HG02938 (cell line): ENCODE results near the gene MORC1.
"Not testable (repeated sequence)": the region's sequence is repeated elsewhere in the genome, so short reads cannot be mapped to it uniquely, and the experiment has no call there.

Experiments
- ATAC-seq: cut with Tn5 transposase; IDR thresholded peaks from one replicate; pipeline ENCODE4 v1.9.1; 2021; ENCODE audit warnings: mild to moderate bottlenecking, moderate library complexity; ENCODE audit not compliant: unreplicated experiment

MORC1 gene

DNA sequence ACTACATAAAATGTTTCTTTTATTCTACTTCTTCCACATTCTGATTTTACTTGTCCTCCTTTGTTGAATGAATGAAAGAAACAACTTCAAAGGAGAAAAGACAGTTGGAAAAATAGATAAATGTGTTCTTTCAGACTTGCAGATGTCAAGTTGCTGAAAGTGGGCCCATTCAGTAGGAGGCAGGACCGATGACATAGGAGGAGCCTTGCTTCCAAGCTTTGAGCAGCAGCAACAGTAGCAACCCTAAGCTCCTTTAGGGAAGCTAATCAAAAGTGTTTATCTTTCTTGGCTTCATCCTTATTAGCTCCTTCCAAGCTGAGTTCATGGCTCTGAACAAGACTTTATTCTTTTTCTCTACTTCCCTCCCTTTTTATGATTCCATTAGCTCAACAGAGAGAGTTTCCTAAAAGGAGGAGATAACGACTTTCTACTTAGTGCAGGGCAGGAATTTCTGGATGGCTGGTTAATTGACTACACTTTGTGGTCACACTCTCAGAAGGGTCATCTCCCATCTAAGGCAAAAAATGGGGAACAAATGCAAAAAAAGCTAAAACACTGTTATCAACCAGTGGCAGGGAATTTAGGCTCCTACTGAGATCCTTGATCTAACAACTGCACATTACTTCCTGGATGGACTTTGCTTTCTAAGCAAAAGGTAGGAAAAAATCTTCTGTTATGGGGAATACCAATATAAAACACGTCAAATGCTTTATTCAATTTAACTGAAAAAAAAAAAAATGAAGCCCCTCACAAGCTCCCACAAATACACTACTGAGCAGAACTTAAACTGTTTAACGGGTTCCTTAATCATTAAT, 4.8 kb downstream of the MORC1 start:
- no peak for ATAC-seq

DNA sequence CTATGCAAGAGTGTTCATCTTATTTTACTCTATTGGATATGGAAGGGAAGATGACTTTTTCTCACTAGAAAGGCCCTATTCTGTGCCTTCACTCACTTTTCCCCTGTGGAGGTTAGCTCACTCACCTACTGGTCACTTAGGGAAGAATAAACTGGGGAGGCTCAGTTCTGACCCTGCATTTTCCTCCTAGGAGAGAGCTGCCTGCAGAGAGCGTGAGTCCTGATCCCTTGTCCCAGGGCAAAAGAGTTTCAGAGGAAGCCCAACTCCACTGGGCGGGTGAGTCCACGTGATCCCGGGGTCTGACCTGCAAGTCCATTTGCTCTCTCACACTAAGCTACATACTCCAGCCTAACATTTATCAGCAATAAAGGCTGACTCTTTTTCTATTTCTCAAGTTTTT, 8.4 kb downstream of the MORC1 start:
- ATAC-seq, result no peak

DNA sequence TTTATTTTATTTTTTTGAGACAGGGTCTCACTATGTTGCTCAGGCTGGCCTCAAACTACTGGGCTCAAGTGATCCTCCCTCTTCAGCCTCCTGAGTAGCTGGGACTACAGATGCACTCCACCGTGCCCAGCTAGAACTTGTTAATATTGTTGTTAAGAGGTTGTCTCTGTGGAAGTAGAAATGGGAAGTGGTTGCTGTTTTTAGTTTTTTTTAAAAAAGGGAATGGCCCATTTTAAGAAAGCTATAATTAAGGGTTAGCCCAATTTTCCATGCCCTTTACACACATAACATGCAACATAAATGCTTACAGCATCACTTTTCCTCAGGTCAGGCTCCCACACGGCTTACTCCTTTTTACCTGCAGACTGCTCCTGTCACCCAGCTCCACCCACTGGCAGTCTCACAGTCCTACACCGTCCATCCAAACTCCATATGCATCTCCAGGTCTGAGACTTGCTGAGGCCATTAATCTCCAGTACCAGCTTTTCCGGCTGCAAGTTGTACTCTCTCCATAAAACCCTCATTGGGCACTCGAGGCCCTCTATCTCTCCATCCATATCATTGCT, 19.8 kb downstream of the MORC1 start:
- no peak for ATAC-seq

DNA sequence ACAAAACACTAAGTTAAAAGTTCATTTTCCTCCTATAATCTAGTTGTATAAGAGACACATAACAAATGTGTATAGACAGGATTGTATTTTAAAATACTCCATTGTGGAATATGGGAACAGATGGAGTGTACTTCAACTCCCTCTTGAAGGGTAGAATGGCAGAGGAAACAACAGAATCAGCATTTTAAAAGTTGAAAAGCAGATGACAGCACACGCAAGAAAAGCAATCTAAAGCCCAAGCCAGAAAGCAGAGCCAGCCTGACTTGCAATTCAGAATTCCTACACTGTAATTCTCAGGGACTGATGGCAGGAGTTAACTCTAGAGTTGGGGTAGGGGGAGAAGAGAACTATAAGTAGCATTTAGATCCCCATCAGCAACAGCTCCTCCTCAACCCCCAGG, 22.8 kb downstream of the MORC1 start:
- no peak for ATAC-seq

DNA sequence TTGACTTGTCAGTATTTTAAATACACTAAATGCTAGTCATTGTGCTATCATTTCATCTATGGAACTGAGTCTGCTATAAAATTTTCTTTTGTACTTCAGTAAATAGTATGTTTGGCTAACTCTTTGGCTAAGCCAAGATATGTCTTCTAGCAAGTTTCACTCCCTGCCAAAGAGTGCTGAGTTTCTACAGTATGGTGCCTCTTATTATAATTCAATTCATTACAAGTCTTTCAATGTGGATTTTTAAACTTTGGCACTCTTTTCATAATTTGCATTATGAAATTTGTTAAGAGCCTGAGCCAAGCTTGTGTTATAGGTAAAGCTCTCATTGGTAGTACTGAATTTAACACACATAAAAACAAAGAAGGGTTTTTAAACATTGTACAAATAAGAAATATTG, 24.4 kb downstream of the MORC1 start:
- no peak for ATAC-seq

DNA sequence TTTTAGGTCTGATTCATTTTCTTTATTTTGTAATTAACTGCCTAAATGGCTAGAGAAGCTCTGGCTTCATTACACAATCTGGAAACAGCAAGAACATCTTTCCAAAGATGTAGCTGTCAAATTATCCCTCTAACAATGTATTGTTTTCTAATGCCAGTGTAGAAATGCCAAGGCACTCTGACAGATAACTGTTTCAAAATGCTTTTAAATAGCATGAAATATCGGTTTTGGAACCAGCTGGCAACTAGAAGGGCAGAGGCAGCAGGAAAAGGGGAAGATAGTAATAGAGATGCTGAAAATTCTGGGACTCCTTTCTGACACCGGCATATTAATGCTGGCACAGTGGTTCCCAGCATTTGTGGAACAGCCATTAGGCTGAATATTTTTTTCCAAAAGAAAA, 26.1 kb downstream of the MORC1 start:
- no peak for ATAC-seq

DNA sequence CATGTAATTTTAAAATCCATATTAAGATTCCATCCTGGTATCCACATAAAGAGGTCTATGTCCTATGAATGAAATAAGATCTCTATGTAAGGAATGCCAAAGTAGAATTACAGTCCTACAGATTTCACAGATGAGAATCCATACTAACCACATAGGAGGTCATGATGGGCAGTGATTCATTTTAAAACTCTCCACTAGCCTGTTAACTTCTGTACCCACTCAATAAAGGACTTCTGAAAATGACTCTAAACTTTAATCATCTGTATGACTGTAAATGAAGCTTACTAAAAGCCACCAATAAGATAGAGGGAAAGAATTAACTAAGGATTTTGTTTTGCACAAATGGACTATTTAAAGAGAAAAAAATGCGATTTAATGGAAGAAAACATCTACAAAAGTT, 28.7 kb downstream of the MORC1 start:
- no peak for ATAC-seq

DNA sequence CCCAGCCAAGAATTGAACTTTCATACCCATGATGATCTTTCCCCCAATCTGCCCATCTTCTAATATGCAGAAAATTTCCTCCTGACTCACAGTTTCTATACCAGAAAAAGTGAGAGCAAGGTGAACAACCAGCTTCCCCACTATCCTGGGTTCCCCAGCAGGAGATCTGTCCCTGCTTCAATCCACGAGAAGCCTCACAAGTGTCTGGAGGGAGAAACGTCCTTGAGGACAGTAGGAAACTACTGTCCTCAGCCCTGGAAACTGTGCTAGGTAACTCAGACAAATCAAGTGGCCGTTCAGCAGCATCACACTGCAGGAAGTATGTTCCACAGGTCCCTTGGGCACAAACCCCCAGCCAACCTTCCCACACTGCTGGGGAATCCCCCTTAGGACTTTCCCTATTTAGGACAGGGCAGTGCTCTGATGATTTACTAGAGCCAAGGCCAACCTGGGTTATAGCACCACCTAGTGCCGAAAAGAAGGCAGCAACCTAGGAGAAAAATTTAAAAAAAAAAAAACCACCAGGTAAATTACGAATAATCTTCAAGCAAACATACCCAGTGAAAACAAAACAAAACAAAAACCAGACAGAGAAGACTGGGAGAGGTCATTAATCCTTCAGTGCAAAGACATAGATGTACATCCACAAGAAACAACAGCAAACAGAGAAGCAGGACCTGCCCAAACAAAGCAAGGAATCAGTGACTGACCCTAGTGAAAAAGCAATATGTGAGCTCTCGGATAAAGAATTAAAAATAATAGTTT, 36.0 kb downstream of the MORC1 start:
- ATAC-seq, result peak; percentile 97

DNA sequence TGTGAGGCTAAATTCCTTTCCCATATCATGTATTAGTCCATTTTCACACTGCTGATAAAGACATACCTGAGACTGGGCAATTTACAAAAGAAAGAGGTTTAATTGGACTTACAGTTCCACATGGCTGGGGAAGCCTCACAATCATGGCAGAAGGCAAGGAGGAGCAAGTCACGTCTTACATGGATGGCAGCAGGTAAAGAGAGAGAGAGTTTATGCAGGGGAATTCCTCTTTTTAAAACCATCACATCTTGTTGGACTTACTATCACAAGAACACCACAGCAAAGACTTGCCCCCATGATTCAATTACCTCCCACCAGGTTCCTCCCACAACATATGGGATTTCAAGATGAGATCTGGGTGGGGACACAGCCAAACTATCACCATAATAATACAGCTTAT, 37.8 kb downstream of the MORC1 start:
- ATAC-seq, result not testable (repeated sequence)

DNA sequence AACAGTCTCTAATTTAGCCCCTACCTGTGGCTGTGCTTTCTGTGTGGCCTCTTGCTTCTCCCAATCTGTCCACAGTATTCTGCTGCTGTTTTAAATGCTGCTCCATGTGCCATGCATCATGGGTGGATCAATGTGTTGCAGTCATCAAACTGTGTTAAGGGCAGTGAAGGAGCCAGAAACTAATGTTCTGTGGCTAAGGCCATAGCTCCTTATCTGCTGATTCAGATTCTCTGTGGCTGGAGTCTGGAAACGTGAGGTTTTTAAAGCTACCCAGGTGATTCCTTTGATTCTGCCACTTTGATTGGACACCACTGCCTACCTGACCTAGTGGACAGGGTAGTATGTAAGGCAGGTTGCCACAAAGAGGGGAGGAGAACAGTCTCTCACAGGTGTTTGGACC, 44.8 kb downstream of the MORC1 start:
- no peak for ATAC-seq

DNA sequence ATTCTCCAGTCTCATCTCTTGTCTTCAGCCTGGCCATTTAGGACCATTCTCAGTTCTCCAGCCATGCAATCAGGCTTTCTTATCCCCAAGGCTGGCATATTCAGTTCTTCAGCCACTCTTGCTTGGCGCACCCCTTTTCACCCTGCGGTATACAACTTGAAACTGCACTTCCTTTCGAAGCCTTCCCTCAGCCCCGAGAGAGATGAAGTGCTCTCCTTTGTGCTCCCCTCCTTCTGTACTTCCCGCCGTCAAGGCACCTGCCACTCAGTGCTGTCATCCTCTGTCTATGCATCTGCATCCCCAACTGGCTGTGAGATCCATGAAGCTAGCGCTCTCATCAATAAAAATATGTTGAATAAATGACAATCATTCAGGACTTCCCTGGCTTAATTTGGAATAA, 45.7 kb downstream of the MORC1 start:
- ATAC-seq, result peak; percentile 72

DNA sequence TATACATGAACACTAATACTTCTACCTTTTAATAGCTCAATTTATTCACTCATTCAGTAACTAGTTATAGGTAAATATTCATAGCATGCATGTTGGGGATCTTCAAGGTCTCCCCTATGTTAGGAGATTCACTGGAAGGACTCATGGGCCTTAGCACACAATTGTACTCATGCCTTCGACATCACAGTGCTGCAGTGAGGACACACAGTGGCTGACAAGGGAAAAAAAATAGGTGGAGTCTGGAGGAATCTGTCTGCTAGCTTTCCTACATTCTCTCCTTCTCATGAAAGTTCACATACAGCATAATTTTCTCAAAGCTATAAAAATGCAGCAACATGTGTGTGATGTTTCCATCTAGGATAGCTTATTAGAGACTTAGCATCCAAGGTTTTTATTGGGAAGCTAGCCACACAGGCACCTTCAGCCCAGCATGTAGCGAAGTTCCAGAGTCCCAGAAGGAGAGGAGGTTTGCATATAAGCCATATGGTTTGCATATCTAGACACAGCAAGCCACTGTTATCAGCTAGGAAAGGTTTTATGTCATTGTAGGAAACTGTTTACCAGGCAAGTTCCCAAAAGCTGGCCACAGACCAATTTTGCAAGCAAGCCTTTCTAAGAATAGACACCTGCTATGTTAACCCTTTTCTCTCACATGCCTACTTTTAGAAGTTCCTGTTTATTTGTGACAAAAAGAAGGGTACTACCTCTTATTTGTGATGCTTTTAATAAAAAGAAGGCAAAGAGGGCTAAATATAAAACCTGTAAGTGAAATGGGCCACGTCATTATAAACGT, 46.4 kb downstream of the MORC1 start:
- ATAC-seq, result no peak

DNA sequence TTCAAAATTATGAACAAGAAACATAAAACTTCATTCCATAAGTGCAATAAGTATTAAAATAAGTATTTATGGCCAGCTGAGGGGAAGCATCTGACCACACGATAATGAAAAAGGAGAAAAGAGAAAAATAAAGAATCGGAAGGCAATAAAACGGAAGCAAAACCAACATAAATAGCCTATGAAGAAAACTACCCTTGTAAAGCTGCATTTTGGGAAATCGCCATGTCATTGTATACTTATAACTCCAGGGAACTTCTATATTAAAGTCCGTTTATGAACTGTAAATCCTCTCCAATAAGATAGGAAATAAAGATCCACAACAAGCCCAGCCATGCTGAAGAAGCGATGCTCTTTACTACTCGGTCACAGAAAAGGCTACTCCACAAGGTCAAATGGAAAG, 47.7 kb downstream of the MORC1 start:
- no peak for ATAC-seq

DNA sequence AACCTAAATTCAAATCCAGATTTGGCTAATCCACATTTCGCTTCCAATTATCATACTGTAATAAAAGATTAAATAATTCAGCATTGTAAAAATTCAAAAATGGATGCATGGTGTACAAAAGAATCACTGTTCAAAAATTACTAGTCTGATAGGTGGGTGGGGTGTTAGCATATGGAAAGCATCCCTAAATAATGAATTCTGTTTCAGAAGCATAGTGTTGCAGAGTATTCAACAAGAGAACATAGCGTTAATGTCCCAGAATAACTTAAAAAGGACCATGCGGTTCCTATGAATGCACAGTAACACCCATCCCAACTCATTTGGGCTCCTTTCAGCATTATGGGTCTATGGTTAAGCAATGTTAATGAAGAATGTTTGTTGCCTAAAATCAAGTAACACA, 51.1 kb downstream of the MORC1 start:
- no peak for ATAC-seq

DNA sequence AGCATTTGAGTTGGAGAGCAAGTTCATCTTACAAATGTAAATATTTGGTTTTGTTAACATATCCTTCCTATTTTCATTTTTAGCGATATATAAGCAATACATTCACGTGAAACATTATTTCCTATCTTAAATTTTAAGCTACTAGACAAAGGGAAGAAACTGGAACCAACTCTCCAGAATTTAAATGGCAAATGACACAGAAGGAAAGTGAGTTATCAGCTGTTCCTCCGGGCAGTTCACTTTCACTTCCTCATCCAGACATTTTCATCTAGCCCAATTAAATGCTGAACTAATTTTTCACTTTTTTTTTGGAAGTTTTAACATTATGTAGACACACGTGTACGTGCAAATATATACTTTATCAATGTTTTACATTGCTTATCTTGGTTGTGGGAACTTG, 58.7 kb downstream of the MORC1 start:
- ATAC-seq, result peak; percentile 80

DNA sequence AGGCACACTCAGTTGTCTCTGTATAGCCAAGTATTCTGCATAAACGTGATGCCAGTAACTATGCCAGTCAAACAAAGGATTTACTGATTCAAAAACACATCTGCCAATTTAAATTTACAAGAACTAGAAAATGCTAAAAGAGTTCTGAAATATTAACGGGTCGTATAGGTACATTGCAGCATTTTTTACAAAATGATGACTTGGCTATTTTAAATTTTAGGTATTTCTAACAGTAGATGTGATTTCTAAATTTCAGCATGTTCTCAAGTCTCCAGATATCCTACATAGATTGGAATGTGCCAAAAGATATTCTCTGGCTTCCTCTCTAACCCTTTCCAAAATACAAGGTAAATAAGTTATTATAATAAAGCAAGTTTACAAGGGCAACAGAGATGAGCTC, 60.3 kb downstream of the MORC1 start:
- no peak for ATAC-seq

DNA sequence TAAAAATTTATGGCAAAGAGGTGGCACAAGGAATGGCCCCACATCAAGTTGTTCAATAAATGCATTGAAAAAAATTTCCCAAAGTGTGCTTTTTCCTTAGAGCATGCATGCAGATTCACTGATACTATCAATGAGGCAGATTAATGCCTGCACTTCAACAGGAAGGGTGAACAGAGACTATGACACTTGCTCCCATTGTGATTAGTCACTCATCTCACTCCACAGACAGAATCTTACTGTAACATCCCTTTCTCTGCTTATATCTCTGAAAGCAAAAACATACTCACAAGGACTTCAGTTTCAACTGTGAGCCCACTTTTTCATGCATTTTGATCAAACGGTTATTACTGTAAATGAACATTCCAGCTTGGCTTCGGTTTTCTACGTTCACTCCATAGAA, 60.9 kb downstream of the MORC1 start:
- no peak for ATAC-seq

DNA sequence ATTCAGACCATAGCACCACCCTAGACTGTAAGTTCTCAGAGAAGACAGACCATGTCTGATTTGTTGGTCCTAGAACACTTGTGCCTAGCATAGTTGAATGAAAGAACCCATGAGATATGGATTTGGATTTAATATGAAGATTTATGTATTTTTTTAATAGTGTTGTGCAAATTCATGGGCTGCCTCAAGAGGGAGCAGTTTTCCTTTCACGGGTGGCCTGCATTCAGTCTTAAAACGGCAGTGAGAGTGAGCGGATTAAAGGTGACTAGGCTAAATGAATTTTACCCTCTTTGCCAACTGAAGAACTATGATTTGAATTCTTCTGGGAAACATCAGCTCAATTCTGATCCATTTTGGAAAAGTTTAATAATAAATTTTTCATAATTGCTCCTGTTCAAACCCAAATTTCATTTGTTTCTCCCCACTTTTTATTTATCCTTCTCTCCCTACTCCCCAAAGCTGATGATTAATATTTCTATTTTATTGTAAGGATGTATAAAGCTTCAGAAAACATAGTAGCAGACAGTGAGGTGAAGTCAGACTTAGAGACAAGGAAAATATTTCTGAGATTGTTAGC, 67.3 kb downstream of the MORC1 start:
- peak; percentile 79 for ATAC-seq

DNA sequence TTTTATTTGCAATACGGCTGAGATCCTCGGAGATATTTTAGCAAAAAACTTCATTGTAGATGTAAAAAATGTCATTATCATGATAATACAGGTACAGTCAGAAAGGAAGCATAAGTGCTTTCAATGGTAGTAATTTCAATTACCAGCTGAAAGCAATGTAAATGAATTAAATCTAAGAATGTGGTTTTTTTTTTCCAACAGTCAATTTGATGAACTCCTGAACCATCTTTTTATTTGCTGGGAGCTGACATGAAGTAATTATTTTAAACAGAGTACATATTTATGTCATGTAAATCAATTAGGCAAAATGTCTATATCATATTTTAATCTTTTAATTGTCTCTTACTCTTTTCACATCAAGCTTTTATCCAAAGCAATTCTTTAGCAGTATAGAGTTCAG, 70.6 kb downstream of the MORC1 start:
- no peak for ATAC-seq

DNA sequence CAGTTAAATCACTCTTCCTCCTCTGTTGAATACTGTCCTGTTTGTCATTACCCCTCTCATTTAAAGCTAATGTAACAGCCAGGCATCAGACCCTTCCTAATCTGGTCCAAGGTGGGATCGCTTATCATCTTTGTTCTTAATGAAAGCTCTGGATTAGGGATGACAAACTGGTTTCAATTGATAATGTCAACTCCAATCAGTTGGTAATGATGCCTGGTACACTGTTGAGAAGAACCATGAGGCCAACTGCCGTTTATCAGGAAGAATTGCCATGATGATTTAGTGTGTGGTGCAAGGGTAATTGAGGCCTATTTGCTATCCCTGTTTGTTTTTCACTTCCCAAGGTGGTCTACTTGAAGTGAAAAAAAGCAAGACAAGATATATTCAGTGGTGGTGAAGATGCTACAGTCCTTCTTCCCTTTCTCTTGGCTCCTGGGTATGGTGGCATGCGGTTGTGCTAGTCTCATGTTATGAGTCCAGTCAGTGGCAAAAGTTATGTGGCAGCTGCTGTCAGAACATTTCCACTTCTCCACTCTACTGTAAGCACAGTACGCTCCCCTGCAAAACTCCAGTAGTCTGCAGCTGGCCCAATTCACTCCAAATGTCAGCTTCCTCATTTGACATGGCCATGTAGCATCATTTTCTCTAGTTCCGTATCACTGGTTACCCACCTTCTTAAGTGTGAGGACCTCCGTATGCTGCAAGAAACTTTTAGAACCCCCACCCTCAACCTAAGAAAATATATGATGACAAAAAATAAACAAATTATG, 72.5 kb downstream of the MORC1 start:
- no peak for ATAC-seq
